ENCODE measurements around the gene AP1S3. TPM values are rescaled to one million over a fixed set of nuclear protein-coding genes. Genes with fewer than 3 reads are reported as not detected.

Gene AP1S3
- total RNA-seq, 1 donor from 2014 or later, result 5.2 TPM

- peaks cover 5% of the 10 kb centered on the region for H3K4me1 Mint-ChIP-seq (ENCODE audit: low read depth)
- H3K4me3 Mint-ChIP-seq (ENCODE audit: unreplicated experiment), result no peak overlapping the region
- no peaks in the 10 kb centered on the region for H3K9me3 Mint-ChIP-seq (ENCODE audit: low read depth)
- no peak for TF ChIP-seq CTCF (IDR thresholded peaks at IDR 0.05)
- peaks cover 2% of the 10 kb centered on the region for H3K36me3 Mint-ChIP-seq (ENCODE audit: low read depth)
- DNase-seq (ENCODE audit: low spot score), result no peak
- no peaks in the 10 kb centered on the region for H3K27me3 Mint-ChIP-seq (ENCODE audit: low read depth)
- H3K27ac Mint-ChIP-seq (ENCODE audit: unreplicated experiment), result no peak overlapping the region
Measured at GRCh38 chr2:223826995-223827394, 10.4 kb downstream of the AP1S3 start.

- TF ChIP-seq CTCF (IDR thresholded peaks at IDR 0.05), result no peak
- Mint-ChIP-seq H3K36me3 (ENCODE audit: low read depth) (peaks cover 2% of the 10 kb centered on the region), H3K9me3 (ENCODE audit: low read depth) (no peaks in the 10 kb centered on the region), H3K4me1 (ENCODE audit: low read depth) (peaks cover 12% of the 10 kb centered on the region), H3K27ac (ENCODE audit: unreplicated experiment) (no peak overlapping the region), H3K4me3 (ENCODE audit: unreplicated experiment) (no peak overlapping the region), H3K27me3 (ENCODE audit: low read depth) (no peaks in the 10 kb centered on the region)
- DNase-seq (ENCODE audit: low spot score), result no peak
Measured at GRCh38 chr2:223824301-223824700, 13.1 kb downstream of the AP1S3 start.

GRCh38 chr2:223822818-223823217 lies 14.6 kb downstream of the AP1S3 start:
- Mint-ChIP-seq H3K9me3 (ENCODE audit: low read depth) (no peaks in the 10 kb centered on the region), H3K36me3 (ENCODE audit: low read depth) (peaks cover 2% of the 10 kb centered on the region), H3K4me3 (ENCODE audit: unreplicated experiment) (no peak overlapping the region), H3K4me1 (ENCODE audit: low read depth) (peaks cover 22% of the 10 kb centered on the region), H3K27ac (ENCODE audit: unreplicated experiment) (no peak overlapping the region), H3K27me3 (ENCODE audit: low read depth) (no peaks in the 10 kb centered on the region)
- TF ChIP-seq CTCF (IDR thresholded peaks at IDR 0.05), result no peak
- DNase-seq (ENCODE audit: low spot score), result no peak

- H3K4me3 Mint-ChIP-seq (ENCODE audit: unreplicated experiment), result no peak overlapping the region
- no peaks in the 10 kb centered on the region for H3K27me3 Mint-ChIP-seq (ENCODE audit: low read depth)
- peaks cover 33% of the 10 kb centered on the region for H3K4me1 Mint-ChIP-seq (ENCODE audit: low read depth)
- no peaks in the 10 kb centered on the region for H3K9me3 Mint-ChIP-seq (ENCODE audit: low read depth)
- peaks cover 2% of the 10 kb centered on the region for H3K36me3 Mint-ChIP-seq (ENCODE audit: low read depth)
- H3K27ac Mint-ChIP-seq (ENCODE audit: unreplicated experiment), result no peak overlapping the region
- DNase-seq (ENCODE audit: low spot score), result no peak
- no peak for TF ChIP-seq CTCF (IDR thresholded peaks at IDR 0.05)
Measured at GRCh38 chr2:223820549-223820948, 16.8 kb downstream of the AP1S3 start.

GRCh38 chr2:223819891-223820290 lies 17.5 kb downstream of the AP1S3 start:
- no peaks in the 10 kb centered on the region for H3K9me3 Mint-ChIP-seq (ENCODE audit: low read depth)
- H3K27ac Mint-ChIP-seq (ENCODE audit: unreplicated experiment), result no peak overlapping the region
- no peaks in the 10 kb centered on the region for H3K36me3 Mint-ChIP-seq (ENCODE audit: low read depth)
- no peak for DNase-seq (ENCODE audit: low spot score)
- no peak for TF ChIP-seq CTCF (IDR thresholded peaks at IDR 0.05)
- H3K4me3 Mint-ChIP-seq (ENCODE audit: unreplicated experiment), result no peak overlapping the region
- no peaks in the 10 kb centered on the region for H3K27me3 Mint-ChIP-seq (ENCODE audit: low read depth)
- H3K4me1 Mint-ChIP-seq (ENCODE audit: low read depth), result peaks cover 35% of the 10 kb centered on the region

All from chondrocyte (in vitro differentiated cells).